Measurements from ENCODE around the gene ZCCHC4.

GRCh38 chr4:25350561-25350960, 38.0 kb downstream of the ZCCHC4 start:
- TF ChIP-seq POLR2A (IDR thresholded peaks at IDR 0.05; ENCODE audit: extremely low read depth, insufficient read length) (no peak), CTCF (IDR thresholded peaks at IDR 0.05; ENCODE audit: low read depth, low read length) (no peak), MAX (IDR thresholded peaks at IDR 0.05; ENCODE audit: low read depth, low read length) (no peak), MYC (IDR thresholded peaks at IDR 0.05; ENCODE audit: low read depth, low read length) (no peak)

Data from NB4 (cell line).